SU-DHL-6 (cell line): ENCODE data around the gene ASCL2.

Source experiments
- EZH2phosphoT487 ChIP-seq: fragments of 200-600 bp; sonication (generic), shearing (Covaris generic); conservative IDR thresholded peaks from 2 replicates; pipeline ENCODE4 v1.6.1; 2018; ENCODE audit warnings: mild to moderate bottlenecking, antibody characterized with exemption, low read length, moderate library complexity, mixed read lengths
- TF ChIP-seq, protein P1 (sequence below): fragments of 200-600 bp; sonication (generic); IDR thresholded peaks from one replicate; pipeline ENCODE4 v1.5.1; 2017; ENCODE audit warnings: antibody characterized with exemption, mild to moderate bottlenecking, low read length, moderate library complexity; ENCODE audit not compliant: insufficient read depth, poor library complexity, severe bottlenecking

DNA sequence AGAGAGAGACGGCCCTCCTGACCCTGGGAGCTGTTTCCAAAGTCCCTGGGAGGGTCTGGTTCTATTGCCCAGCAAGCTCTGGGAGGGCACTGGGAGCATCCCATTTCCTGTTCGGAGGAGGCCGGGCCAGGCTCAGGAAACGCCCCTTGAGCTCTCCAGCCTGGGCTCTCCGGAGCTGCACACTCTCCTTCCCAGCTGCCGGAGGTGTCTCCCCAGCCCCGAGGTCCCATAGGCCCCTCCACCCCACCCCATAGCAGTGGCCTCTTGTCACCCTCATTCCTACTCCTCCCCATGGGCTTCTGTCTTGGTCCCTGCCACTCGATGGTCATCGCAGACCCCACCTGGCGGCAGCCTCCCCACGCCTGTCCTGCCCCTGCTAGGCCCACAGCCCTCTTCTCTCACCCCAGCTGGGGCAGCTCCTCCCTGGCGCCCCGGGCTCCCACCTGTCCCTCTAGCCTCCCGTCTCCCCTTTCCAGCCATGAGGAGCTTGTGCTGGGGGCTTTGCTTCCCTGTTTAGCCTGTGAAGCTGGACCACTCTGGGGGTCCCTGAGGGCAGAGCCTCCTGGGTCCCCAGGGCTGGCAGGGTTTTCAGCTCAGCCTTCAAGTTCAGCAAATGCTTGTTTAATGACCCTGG is 34.2 kb upstream of the ASCL2 start:
- TF ChIP-seq, protein P1, sequence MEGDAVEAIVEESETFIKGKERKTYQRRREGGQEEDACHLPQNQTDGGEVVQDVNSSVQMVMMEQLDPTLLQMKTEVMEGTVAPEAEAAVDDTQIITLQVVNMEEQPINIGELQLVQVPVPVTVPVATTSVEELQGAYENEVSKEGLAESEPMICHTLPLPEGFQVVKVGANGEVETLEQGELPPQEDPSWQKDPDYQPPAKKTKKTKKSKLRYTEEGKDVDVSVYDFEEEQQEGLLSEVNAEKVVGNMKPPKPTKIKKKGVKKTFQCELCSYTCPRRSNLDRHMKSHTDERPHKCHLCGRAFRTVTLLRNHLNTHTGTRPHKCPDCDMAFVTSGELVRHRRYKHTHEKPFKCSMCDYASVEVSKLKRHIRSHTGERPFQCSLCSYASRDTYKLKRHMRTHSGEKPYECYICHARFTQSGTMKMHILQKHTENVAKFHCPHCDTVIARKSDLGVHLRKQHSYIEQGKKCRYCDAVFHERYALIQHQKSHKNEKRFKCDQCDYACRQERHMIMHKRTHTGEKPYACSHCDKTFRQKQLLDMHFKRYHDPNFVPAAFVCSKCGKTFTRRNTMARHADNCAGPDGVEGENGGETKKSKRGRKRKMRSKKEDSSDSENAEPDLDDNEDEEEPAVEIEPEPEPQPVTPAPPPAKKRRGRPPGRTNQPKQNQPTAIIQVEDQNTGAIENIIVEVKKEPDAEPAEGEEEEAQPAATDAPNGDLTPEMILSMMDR, result no peak
- no peak for TF ChIP-seq EZH2phosphoT487
